ENCODE data around the gene TRIM17. TPM values are rescaled to one million over a fixed set of nuclear protein-coding genes. Genes with fewer than 3 reads are reported as not detected.
A peak's percentile ranks its signal among the peaks of the same experiment; 100 is the strongest.

Gene TRIM17
- total and polyA plus RNA-seq, 2 of the 13 experiments (the other 11 are each of a cell fraction or from before 2014, with no cell fraction given) = 0.32 to 0.64 TPM

DNA sequence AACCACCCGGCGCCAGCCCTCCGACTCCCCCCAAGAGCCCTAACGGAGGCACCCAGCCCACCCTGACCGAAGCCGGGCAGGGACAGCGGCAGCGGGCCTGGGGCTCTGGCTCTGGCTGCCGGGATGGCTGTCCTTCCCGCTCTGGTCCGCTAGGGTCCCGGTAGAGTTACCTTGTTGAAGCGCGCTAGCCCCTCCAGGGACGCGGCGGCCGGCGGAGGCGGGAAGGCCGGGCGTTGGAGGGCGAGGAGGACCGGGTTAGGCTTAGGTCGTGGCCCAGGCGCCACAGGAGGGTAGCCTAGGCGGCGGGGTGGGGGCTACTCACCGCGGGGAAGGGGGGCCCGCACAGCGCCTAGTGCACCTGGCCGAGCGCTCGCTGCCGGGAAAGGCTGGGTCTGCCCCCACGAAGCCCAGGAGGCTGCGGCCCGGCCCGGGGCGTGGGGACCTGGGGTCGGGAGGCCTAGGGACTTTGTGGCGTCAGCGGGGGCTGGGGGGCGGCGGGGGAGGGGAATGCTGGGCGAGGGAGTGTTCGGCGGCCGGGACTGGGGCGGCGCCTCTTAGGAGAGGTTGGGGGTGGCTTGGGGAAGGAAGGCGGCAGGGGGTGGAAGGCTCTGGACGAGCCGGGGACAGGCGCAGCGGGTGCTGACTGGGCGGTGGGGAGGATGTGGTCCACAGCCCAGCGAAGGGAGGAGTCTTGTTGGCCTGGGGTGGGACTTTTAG, at the start of gene TRIM17 (continued):
- TF ChIP-seq ZNF280B (CRISPR knock-in tag; IDR thresholded peaks at IDR 0.05; ENCODE audit: borderline replicate concordance) (no peak), ZNF501 (CRISPR knock-in tag; IDR thresholded peaks at IDR 0.05) (no peak), FOXC1 (CRISPR knock-in tag; IDR thresholded peaks at IDR 0.05; ENCODE audit: borderline replicate concordance) (no peak), ZNF124 (CRISPR knock-in tag; IDR thresholded peaks at IDR 0.05) (no peak), NFRKB (IDR thresholded peaks at IDR 0.05) (no peak), ZNF556 (CRISPR knock-in tag; IDR thresholded peaks at IDR 0.05; ENCODE audit: borderline replicate concordance) (peak; percentile 36; the same call in 1 of the 2 replicates), ZBTB8A (CRISPR knock-in tag; IDR thresholded peaks at IDR 0.05; ENCODE audit: borderline replicate concordance, low read depth) (no peak), ZFP36 (IDR thresholded peaks at IDR 0.05; ENCODE audit: borderline replicate concordance, low read depth, low read length, partially characterized antibody) (no peak), AGO1 (IDR thresholded peaks at IDR 0.05; ENCODE audit: low read depth, low read length, poor library complexity, severe bottlenecking) (peak; percentile 86), ZNF17 (CRISPR knock-in tag; IDR thresholded peaks at IDR 0.05) (no peak), ZNF24 (IDR thresholded peaks at IDR 0.05) (no peak), ZBTB7B (CRISPR knock-in tag; IDR thresholded peaks at IDR 0.05) (peak; percentile 53; the same call in 1 of the 2 replicates), SMYD3 (CRISPR knock-in tag; IDR thresholded peaks at IDR 0.05) (no peak), ZNF33B (CRISPR knock-in tag; IDR thresholded peaks at IDR 0.05) (no peak), ZNF580 (CRISPR knock-in tag; IDR thresholded peaks at IDR 0.05; ENCODE audit: borderline replicate concordance, low read depth) (peak; percentile 37; the same call in 1 of the 2 replicates), ZNF225 (CRISPR knock-in tag; IDR thresholded peaks at IDR 0.05) (no peak), ZNF343 (CRISPR knock-in tag; IDR thresholded peaks at IDR 0.05) (0 out of 2 replicates have a peak, but pooled peaks have one; percentile 37), KIAA2018 (CRISPR knock-in tag; IDR thresholded peaks at IDR 0.05; ENCODE audit: borderline replicate concordance) (no peak)
- TF ChIP-seq, protein P1, sequence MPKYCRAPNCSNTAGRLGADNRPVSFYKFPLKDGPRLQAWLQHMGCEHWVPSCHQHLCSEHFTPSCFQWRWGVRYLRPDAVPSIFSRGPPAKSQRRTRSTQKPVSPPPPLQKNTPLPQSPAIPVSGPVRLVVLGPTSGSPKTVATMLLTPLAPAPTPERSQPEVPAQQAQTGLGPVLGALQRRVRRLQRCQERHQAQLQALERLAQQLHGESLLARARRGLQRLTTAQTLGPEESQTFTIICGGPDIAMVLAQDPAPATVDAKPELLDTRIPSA (CRISPR knock-in tag; IDR thresholded peaks at IDR 0.05; ENCODE audit: borderline replicate concordance) = no peak
